Measurements from ENCODE around the gene CHN1.

DNA sequence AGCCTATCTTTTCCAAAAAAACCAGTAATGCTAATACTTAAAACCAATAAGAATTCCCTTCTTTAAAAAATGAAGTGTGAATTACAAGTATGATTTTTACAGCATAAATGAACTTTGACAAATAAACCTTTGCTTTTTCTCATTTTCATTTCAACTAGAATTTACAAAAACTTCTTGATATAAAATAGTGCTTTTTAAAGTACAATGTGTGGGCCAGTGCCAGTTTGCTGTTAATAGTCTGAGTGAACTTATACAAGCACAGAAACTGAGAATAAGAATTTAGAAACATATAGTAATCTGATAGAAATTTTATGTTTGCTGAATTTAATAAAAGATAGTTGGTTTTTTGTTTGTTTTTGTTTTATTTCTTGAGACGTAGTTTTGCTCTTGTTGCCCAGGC, 197.2 kb downstream of the CHN1 start:
- TF ChIP-seq, protein P1, sequence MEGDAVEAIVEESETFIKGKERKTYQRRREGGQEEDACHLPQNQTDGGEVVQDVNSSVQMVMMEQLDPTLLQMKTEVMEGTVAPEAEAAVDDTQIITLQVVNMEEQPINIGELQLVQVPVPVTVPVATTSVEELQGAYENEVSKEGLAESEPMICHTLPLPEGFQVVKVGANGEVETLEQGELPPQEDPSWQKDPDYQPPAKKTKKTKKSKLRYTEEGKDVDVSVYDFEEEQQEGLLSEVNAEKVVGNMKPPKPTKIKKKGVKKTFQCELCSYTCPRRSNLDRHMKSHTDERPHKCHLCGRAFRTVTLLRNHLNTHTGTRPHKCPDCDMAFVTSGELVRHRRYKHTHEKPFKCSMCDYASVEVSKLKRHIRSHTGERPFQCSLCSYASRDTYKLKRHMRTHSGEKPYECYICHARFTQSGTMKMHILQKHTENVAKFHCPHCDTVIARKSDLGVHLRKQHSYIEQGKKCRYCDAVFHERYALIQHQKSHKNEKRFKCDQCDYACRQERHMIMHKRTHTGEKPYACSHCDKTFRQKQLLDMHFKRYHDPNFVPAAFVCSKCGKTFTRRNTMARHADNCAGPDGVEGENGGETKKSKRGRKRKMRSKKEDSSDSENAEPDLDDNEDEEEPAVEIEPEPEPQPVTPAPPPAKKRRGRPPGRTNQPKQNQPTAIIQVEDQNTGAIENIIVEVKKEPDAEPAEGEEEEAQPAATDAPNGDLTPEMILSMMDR (IDR thresholded peaks at IDR 0.05), result no peak
- TF ChIP-seq POLR2A (IDR thresholded peaks at IDR 0.05), result no peak
- no peak for TF ChIP-seq EP300 (IDR thresholded peaks at IDR 0.05)

All from upper lobe of left lung (tissue), 4 donors.